Hematopoietic multipotent progenitor cell treated with erythropoietin and hydrocortisone succinate and interleukin-3 and kit ligand, for 8 days (in vitro differentiated cells): Measurements from ENCODE around the gene GMPR.
A peak's percentile ranks its signal among the peaks of the same experiment; 100 is the strongest.
"Not testable (repeated sequence)": the region's sequence is repeated elsewhere in the genome, so short reads cannot be mapped to it uniquely, and the experiment has no call there.

Experiments used
- DNase-seq: peaks from one replicate; pipeline ENCODE4 v3.0.0-alpha.2; 2015

Gene GMPR

DNA sequence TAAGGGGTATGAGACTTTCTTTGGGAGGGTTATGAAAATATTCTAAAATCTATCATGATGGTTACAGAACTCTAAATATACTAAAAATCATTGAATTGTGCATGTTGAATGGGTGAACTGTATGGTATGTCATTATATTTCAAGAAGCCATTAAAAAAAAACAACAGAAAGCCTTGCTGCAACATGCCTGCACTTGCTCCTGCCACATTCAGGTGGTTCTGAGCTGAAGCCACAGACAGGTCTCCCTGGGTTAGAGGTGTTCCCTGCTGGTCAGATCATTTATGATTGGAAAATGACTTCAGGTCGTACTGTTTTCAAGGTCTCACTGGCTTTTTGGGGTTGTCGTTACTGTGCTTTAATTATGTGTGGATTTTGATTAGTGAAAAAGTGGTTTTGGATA, 13.3 kb downstream of the GMPR start:
- DNase-seq: no peak

DNA sequence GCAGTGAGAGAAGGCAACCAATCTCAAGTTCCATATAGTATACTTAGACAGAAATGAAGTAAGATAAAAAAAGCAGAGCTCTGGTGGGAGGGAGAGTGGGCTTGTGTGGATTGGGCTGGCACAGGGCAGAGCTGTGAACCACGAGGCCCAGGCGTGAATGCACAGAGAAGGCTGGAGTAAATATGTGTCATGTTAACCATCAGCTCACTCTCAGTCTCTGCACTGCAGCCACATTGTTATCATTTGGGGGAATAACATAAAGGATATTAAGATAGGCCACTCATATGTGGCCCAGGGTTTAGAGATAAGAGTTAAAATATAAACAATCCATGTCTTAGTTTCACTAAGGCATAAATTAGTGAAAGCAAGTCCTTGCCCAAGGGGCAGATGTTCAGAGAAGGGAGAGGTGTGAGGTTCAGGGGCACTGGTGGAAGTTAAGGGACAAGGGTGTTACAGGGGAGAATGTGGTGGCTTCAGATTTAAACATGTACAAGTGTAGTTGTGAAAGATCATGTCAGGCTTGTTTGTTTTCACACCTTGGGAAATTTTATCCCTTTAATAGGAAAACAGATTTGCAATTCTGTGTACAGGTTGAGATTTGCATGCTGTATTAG, 14.4 kb downstream of the GMPR start:
- peak; percentile 33 for DNase-seq

DNA sequence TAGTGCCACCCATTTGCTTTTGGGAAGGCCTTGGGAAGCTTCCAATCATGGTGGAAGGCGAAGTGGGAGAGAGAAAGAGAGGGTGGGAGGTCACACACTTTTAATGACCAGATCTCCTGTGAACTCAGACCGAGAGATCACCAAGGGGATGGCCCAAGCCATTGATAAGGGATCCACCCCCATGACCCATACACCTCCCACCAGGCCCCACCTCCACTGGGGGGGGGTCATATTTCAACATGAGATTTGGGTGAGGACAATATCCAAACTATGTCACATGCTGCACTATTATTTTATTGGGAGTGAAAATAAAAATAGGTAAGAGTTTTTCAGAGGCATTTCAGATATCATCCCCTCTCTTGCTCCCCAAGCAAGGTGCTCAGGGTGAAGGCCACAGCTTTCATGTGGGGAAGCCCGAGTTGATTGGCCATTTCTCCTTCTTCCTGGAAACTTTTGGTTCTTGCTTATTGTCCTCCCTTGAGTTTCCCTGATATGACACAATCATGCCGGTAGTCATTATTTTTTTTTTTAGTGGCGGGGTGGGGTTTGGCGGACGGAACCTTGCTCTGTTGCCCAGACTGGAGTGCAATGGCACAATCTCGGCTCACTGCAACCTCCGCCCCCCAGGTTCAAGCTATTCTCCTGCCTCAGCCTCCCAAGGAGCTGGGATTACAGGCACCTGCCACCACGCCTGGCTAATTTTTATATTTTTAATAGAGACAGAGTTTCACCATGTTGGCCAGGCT, 15.2 kb downstream of the GMPR start:
- no peak for DNase-seq

DNA sequence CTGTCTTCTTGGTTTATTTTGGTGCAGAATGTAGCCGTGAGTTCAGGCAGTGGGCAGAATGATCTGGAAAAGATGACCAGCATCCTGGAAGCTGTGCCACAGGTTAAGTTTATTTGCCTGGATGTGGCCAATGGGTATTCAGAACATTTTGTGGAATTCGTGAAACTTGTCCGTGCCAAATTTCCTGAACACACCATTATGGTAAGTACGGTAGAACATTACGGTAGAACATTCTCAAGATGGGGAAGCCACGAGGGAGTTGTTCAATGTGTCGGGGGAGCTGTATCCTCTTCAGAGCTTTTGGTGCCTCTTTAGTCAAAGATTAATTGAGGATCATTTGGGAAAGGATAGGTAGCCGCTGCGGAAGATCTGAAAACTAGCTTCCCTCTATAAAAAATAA, 16.1 kb downstream of the GMPR start:
- no peak for DNase-seq

DNA sequence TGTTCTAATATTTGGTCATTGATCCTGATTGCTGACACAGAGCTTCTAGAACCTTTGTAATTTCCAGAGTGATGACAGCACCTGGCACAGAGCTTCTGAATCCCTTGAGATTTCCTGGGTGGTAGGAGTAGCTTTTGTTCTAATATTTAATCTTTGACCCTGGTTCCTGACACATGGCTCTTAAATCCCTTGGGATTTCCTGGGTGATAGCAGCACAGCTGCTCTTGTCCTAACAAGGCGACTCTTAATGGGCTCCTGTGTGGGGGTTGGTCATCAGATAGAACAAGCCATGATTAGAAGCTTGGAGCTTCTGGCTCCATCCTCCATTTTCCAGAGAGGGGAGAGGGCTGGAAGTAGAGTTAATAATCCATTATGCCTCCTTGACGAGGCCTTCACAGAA, 18.4 kb downstream of the GMPR start:
- no peak for DNase-seq

DNA sequence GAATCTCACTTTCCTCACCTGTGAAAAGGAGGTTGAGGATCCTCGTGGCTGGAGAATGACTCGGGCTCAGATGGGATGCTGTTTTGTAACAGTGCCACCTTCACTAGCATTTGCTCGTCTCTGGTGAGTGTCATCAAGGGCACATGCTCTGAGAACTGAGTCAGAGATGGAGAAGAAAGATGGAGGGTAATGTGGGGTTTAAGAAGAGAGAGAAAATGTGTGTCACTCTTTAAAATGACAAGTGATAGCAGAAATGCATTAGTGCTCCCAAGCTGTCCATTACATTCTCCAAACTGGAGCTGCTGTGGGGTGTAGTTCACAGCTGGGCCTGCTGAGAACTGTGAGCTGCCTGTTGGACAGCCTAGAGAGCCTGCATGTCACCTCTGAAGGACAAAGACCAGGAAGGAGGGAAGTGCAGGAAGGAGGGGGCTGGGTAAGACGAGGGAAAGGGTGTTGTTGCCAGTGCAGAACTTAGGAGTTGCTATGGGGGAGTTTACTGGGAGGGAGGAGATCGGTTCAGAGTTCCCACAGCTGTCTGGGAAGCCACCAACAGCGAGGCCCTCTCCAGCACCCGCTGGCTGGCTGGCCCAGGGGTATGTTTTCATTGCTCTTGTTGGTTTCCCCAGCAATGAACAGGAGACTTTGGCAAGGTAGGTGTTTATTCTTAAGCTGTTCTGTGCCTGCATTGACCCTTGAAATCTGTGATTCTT, 19.8 kb downstream of the GMPR start:
- no peak for DNase-seq

DNA sequence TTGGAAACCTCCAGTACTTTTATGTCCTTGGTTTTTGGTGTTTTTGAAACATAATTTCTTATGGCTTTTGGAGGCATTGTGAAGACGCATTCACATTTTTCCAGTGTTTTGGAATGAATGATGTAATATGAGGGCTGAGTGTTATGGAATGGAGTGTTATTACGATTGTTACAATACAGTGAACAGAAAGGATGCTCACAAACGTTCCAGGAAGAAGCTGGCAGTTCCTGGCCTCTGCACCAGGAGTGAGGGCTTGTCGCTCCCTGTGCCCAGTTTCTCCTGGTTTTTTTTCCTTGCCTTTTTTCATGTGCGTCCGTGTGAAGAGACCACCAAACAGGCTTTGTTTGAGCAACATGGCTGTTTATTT, 20.3 kb downstream of the GMPR start:
- DNase-seq: no peak

DNA sequence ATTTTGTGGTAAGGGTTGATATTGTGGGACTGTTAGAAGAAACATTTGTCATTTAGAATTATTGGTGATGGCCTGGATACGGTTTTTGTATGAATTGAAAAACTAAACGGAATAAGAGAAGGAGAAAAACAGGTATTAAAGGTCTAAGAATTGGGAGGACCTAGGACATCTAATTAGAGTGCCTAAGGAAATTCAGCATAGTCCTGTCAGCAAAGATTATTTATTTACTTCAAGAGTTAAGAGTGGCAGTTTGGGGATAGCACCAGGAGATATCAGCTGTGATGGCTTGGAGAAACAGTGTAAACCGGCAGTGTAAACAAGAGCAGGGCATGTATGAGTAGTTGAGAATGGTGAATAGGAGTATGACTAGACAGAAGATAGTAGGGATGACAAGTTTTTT, 21.2 kb downstream of the GMPR start:
- not testable (repeated sequence) for DNase-seq

DNA sequence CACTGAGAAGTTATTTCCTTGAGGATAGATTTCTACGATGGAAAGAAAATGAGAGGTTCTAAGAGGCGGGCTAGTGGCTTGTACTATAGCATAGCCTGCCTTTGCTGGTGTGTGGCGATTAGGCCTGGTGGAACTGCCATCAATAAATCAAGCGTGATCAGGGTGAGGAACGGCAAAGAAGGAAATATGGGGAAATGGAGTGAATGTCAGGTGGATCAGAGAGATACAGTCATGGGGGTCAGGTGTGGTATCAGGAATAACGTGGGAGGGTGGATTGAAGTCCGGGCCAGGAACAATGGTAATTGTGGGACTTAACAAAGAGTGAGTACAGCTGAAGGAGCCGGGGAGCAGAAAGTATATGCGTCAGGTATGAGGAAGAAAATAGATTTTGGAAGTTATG, 22.2 kb downstream of the GMPR start:
- DNase-seq: not testable (repeated sequence)

DNA sequence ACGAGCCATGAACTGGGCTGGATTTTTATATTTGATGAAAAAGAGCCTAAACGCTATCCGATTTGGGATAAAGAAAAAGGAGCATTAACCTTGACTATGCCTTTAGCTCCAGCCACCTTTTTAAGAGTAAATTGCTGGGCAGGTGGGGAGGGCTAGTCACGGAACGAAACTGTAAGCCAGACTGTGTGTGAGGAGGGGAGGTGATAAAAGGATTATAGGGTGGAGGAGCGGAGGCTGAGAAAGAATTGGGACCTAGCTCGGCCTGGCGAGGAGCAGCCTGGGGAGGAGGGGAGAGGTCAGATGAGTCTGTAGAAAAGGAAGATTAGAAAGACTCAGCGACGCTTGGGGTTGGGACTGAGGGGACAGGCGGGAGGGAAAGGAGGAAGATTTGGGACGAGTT, 24.4 kb downstream of the GMPR start:
- DNase-seq: not testable (repeated sequence)

DNA sequence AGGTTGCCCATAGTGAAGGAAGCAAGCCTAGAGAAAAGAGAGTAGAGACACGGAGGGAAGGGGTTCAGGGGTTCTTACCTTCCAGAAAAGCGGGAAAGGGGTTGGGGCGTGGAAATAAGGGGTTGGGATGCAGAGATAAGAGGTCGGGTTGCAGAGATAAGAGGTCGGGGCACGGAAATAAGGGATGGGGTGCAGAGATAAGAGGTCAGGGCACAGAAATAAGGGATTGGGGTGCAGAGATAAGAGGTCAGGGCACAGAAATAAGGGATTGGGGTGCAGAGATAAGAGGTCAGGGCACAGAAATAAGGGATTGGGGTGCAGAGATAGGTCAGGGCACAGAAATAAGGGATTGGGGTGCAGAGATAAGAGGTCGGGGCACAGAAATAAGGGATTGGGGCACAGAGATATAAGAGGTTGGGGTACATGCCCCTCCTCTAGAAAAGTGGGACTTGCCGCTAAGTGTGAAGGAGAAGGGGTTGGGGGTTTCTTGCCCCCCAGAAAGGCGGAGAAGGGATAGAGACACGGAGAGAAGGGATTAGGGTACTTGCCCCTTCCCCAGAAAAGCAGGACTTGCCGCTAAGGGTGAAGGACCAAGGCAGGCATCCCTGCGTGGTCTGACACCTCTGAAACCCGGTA, 25.2 kb downstream of the GMPR start:
- not testable (repeated sequence) for DNase-seq

DNA sequence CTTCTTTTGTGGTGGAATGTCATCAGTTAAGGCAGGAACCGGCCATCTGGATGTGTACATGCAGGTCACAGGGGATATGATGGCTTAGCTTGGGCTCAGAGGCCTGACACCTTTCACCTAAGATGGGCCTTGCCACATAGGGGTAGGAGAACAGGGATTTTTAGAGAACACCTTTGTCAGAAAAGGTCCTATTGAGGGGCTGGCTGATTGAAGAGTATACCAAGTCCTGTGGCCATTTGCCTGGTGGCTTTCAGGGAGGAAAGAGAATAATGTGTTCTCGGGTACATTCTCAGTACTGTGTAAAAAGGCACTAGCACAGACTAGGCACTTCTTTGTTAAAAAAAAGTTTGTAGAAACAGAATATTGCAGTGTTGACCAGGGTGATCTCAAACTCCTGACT, 26.4 kb downstream of the GMPR start:
- no peak for DNase-seq

DNA sequence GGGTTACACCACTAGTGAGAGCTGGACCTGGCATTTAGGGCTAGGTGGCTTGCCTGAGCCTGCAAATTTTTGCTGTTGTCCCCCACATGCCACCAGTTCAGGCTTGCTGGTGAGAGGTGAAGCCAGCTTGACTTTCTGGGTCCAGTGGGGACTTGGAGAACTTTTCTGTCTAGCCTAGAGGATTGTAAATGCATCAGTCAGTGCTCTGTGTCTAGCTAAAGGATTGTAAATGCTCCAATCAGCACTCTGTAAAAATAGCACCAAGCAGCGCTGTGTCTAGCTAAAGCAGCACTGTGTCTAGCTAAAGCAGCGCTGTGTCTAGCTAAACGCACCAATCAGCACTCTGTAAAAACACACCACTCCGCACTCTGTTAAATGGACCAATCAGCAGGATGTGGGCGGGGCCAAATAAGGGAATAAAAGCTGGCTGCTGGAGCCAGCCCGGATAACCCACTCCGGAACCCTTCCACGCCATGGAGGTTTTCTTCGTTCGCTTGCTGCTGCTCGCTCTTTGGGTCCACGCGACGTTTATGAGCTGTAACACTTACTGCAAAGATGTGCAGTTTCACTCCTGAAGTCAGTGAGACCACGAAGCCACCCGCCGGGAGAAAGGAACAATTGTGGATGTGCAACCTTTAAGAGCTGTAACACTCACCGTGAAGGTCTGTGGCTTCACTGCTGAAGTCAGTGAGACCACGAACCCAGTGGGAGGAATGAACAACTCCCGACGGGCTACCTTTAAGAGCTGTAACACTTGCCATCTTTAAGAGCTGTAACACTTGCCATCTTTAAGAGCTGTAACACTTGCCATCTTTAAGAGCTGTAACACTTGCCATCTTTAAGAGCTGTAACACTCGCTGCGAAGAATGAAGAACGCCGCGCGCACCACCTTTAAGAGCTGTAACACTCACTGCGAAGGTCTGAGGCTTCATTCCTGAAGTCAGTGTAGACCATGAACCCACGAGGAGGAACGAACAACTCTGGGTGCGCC, 27.3 kb downstream of the GMPR start:
- no peak for DNase-seq

DNA sequence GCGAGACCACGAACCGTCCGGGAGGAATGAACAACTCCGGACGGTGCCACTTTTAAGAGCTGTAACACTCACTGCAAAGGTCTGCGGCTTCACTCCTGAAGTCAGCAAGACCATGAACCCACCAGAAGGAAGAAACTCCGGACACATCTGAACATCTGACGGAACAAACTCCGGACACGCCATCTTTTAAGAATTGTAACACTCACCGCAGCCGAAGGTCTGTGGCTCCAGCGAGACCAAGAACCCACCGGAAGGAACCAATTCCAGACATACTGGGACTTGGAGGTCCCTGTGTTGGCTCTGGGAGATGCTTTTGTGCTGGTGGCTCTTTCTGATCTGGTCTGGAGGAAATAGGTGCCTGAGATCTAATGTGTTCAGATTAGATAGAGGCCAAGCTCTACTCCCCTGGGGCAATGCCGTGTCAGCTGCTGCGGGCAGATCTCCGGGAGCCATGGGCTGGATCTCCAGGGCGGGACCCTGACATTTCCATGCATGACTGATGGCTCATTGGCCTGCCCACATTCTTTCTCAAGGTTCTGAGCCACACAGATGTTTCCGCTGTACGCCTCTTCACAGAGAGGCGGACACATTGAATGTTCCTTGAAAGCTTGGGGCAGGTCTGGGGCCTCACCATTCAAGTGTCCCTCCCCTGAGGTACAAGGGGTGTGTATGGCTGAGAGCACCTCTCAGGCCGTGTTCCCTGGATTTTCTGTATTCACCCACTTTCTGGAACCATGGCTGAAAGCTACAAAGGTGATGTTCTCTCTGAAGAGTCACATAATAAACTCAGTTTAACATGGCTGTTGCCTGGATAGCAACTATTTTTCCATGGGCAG, 29.3 kb downstream of the GMPR start:
- DNase-seq: peak; percentile 91

DNA sequence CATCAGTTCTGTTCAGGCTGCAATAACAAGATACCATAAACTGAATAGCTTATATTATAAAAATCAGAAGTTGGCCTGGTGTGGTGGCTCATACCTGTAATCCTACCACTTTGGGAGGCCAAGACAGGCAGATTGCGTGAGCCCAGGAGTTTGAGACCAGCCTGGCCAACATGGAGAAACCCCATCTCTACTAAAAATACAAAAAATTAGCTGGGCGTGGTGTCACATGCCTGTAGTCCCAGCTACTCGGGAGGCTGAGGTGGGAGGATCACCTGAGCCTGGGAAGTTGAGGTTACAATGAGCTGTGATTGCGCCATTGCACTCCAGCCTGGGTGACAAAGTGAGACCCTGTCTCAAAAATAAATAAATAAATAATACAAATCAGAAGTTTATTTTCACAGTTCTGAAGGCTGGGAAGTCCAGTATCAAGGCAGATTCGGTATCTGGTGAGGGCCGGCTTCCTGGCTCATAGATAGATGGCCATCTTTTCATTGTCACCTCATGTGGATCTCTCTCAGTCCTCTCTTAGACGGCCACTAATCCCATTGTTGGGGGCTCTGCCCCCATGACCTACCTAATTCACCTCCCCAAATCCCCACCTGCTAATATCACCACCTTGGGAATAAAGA, 31.2 kb downstream of the GMPR start:
- DNase-seq: not testable (repeated sequence)

DNA sequence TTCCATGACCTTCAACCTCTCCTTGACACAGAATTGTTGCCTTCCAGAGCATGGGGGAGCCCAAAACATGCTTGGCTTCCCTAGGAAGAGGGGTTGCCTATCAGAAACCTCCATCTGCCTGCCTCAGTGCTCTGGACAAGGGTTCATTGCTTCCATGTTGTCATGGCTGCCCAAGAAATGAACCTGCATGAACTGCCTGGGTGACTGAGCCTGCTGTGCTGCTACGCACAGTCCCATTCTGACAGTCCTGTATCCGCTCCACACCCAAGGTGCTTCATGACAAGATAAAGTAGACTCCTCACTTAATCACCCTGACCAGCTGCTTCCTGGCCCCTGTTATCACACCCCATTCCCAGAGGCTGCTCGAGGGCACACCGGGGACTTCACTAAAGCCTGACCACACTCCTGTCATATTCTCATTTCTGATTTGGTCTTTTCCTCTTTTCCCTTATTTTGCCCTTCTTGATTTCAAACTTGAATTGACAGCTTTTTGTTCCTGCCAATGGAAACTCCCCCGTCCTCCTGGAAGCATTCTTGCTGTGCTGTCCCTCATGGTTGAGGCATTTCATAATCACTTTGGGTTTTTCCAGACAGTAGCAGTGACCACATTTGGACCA, 31.9 kb downstream of the GMPR start:
- peak; percentile 98 for DNase-seq

DNA sequence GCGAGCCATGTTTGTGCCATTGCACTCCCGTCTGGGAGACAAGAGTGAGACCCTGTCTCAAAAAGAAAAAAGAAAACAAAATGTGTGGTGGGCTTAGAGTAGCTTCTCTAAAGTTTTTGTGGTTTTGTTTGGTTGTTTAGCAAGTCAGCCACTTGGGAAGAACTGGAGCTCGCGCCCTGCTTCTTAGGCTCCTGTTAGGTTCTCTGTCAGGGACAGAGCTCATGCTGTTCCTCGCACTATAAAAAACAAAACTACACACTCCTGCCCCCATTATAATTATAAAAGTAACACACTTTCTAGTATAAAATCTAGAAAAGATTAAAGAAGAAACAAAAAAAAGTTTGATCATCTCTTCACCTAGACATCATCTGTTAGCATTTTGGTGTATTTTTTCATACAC, 33.0 kb downstream of the GMPR start:
- DNase-seq: no peak

DNA sequence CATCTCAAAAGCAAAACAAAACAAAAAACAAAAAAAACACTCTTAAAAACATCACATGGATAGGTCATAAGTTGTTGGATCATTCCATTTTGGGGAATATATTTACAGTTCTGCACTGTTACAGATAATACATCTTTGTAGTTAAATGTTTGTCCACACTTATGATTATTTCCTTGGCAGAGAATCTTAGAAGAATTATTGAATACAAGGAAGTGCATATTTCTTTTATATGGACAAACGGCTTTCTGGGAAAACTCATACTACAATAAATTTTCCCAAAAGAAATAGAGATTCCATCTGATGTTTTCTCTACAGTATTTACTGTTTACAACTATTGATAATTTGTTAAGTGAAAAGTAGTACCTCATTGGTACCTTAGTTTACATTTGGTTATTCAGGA, 33.8 kb downstream of the GMPR start:
- no peak for DNase-seq

DNA sequence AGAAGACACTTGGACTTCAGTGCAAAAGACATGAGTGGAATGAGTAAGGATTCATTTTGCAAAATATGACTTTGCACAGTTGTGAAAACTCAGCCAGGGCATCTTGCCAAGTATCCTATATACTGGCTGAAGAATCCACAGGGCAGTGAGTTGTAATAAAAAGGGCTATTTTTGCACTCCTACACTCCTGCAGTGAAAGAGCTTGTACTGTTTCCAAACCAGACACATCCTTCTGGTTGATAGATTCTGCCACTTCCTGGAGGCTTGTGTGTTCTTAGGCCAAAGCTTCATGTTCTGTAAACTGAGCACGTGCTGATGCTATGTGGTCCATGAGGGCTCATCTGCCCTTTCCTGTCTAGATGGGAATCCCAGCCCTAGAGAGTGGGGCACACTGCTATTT, 34.9 kb downstream of the GMPR start:
- DNase-seq: peak; percentile 21

DNA sequence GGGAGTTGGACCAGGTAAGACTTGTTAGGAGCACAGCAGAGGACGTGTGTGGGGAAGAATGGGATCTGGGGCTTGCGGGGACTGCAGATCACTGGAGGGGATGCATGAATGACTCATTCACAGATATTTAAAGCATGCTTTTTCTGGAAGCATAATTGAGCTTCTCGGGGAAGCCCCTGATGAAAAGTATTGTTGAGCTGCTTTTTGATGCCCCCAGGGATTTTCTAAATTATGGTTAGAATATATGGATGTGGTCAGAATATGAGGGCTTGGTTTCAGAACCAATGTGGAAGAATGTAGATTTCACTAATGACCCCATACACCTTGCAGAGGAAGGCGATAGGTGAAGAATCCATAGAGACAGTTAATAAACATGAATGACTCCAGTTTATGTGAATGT, 36.1 kb downstream of the GMPR start:
- no peak for DNase-seq
